Stimulated activated CD4-positive, alpha-beta T cell treated with anti-CD3 and anti-CD28 coated beads, Interleukin-12 subunit alpha, Interleukin-12 subunit beta, amount 100 ng/mL, for 48 hours (primary cell): ENCODE results near the gene BMP10.

Experiments used
- DNase-seq, 3 donors: peaks; one replicate each; pipeline ENCODE4 v3.0.0-alpha.2; 2020; ENCODE audit warnings: low read depth in 2 of 3, low spot score in 1 of 3

The BMP10 gene, protein sequence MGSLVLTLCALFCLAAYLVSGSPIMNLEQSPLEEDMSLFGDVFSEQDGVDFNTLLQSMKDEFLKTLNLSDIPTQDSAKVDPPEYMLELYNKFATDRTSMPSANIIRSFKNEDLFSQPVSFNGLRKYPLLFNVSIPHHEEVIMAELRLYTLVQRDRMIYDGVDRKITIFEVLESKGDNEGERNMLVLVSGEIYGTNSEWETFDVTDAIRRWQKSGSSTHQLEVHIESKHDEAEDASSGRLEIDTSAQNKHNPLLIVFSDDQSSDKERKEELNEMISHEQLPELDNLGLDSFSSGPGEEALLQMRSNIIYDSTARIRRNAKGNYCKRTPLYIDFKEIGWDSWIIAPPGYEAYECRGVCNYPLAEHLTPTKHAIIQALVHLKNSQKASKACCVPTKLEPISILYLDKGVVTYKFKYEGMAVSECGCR

GRCh38 chr2:68871159-68871764 lies at the start of gene BMP10:
TSS of gene BMP10 (minus strand) at chr2:68871397. CDS start at chr2:68871358, 39 bp downstream.
- no peak for DNase-seq

GRCh38 chr2:68920481-68921170 lies 49.4 kb upstream of the BMP10 start:
- DNase-seq, result no peak

DNA sequence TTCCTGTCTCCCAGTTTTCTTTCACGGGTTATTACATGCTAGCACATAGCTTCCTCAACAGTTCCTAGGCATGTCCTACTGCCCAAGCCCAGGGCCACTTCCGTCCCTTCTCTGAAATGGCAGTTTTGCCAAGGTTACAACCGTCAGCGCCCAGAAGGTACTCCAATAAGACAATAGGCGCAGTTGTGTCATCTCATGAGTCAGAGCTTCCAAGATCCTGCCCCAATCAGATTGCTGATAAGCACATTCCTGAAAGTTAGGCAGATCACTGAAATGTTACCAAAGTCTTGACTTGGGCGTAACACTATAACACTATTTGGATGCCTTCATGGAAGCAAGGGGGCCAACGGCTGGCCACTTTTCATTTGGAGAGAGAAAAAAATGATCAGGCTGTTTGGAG lies 47.3 kb upstream of the BMP10 start:
- DNase-seq, result no peak

DNA sequence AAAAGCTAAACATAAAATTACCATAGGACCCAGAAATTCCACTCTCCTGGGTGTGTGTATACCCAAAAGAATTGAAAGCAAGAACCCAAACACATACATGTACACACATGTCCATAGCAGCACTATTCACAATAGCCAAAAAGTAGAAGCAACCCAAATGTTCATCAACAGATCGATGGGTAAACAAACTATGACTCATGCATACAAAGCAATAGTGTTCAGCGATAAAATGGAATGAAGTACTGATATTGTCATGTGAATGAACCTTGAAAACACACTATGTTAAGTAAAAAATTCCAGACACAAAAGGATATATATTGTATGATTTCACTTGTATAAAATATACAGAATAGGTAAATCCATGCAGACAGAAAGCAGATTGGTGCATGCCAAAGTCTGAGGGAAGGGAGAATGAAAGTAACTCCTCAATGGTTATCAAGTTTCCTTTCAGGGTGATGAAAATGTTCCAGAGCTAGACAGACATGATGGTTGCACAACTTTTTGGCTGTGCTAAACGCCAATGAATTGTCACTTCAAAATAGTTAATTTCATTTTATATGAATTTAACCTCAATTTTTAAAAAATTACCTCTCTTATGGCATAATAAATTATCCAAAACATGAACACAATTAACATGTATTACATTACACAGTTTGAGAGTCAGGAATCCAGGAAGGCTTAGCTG lies 46.0 kb upstream of the BMP10 start:
- no peak for DNase-seq

DNA sequence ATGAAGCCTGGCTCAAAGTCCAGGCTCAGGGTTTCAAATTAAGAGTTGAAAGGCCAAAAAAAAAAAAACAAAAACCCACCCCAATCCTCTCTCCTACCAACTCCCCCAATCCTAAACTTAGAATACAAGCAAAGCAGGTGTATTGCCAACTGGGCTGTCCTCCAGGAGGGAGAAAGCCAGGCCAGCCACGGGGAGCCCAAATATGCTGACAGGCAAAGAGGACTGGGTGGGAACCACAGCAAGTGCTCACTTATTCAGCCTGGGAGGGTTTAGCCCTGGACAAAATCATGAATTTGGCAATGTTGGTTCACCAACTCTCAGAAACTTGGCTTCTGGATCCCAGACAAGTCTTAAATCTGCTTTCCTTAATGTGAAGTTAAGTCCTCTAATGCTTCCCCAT lies 45.0 kb upstream of the BMP10 start:
- DNase-seq, result no peak

GRCh38 chr2:68915393-68915792 lies 44.2 kb upstream of the BMP10 start:
- no peak for DNase-seq

GRCh38 chr2:68913359-68913758 lies 42.2 kb upstream of the BMP10 start:
- DNase-seq, result no peak

- no peak for DNase-seq
These were observed 41.5 kb upstream of the BMP10 start for GRCh38 chr2:68912732-68913131.

DNA sequence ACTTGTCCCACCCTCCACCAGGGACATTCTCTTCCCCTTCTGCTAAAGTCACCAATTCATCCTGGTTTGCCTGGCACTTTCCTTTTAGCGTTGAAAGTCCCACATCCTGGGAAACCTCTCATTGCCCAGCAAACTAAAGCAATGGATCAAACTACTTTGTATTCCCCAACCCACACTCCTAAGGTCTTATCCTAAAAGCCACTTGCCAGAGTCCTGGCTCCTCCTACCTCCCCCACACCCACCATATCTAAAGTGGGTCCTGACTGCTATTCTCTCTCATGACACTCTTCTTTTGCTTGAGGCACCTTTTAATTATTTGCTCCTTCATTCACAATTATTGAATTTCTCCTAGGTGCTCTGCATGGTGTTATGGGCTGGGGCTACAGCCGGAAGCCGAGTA lies 40.9 kb upstream of the BMP10 start:
- DNase-seq, result no peak

DNA sequence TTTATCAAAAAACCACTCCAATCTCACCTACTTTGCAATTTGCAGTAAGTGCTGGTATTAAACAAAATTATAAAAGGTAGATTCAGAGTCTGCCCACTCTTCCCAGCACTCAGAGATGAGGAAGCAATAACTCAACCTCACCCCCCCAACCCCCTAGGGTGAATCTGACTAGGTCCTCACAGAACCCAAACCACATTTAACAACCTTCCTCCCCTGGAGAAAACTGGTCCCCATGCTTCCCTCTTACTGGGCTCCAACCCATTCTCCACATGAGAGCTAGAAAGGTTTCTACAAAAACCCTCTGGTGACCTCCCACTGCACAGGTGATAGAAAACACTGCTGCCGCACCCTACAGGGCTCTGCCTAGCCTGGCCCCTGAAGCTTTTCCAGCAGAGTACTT lies 40.5 kb upstream of the BMP10 start:
- no peak for DNase-seq

DNA sequence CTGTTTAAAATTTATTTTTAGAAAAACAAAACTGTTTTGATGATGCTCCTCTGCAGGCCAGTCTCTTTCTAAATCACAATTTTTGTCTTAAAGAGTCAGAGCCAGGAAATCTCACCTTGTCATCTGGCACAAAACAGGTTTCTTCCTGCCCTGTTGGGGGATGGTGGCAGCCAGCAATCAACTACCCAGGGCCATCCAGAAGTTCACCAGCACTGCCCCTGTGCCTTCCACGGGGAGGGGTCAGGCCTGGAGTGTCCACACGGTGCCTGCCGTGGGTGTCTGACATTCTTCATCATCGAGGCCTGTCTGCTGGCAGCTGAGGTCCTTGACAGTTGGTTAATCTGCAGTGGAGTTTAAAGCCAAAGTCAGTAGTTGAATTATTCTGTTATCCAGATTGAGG lies 40.0 kb upstream of the BMP10 start:
- DNase-seq, result no peak

GRCh38 chr2:68909793-68910674 lies 38.8 kb upstream of the BMP10 start:
- peak; percentile 59 to 83 (median 66) for DNase-seq

GRCh38 chr2:68908392-68908970 lies 37.3 kb upstream of the BMP10 start:
- DNase-seq, result peak; percentile 63 to 79 (median 70)

- DNase-seq, result no peak
These were observed 36.7 kb upstream of the BMP10 start for GRCh38 chr2:68907920-68908253.

DNA sequence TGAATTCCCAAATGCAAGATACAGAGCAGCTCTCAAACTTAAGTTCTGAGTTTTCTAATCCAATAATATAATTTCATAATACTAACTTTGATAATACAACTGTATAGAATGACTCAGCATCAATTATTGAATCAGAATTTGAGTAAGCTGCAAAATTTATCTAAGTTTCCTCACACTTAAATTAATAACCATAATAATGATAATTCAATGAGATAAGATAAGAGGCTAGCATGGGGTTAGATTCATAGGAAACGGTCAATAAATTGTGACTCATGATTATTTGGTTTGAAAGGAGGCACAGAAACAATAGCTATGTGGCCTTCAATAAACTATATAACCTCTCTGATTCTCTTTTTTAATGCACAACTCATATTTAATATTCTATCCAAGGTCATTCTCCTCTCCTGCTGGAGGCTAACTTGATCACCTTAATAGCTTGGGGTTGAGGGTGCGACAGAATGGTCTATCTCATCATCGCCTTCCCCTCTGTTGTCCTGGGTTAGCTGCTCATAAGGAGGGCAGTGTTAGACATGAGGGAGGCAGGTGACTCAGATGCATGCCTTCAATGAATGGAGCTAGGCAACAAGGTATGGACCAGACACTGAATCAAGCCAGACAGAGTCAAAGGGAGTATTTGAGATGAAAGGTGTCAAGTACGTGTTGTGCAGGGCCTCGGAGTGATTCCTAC lies 36.2 kb upstream of the BMP10 start:
- DNase-seq, result no peak

- DNase-seq, result no peak
These were observed 35.5 kb upstream of the BMP10 start for GRCh38 chr2:68906716-68907115.

- no peak for DNase-seq
These were observed 33.9 kb upstream of the BMP10 start for GRCh38 chr2:68905116-68905515.

- no peak for DNase-seq
These were observed 30.4 kb upstream of the BMP10 start for GRCh38 chr2:68901561-68901960.

DNA sequence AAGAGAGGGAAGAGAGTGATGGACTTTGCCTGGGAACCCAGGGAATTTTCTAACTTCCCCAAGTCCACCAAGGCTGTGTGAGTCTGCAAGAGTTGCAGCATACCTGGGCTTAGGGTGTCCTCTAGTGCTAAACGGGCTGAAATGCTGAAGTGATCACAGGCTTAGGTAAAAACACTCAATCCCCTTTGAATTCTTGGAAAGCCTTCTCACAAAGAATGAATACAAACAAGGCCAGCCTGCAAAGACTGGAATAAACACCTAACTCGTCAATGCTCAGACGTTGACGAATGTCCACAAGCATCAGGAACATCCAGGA lies 30.0 kb upstream of the BMP10 start:
- no peak for DNase-seq
